Heart right ventricle (tissue), 16 donors: ENCODE data around the gene PPM1E. TPM values are rescaled to one million over a fixed set of nuclear protein-coding genes. Genes with fewer than 3 reads are reported as not detected.
A peak's percentile ranks its signal among the peaks of the same experiment; 100 is the strongest.

Source experiments
- ATAC-seq, 8 donors: fragments of 200-7000 bp; cut with Tn5 transposase; one replicate each; pipeline ENCODE4 v1.9.1; 2020; ENCODE audit warnings: mild to moderate bottlenecking in 8 of 8, moderate library complexity in 8 of 8, moderate number of reproducible peaks in 1 of 8
- DNase-seq, 2 donors: peaks; one replicate each; pipeline ENCODE4 v3.0.0-alpha.2; 2020
- H3K27ac ChIP-seq, 10 donors: fragments of 200-600 bp; sonication (generic) in 2 of 10; one replicate each; pipeline versions ENCODE4 v1.5.0 to v1.8.0; 2020 to 2022; ENCODE audit warnings: mild to moderate bottlenecking in 3 of 10
- H3K27me3 ChIP-seq, 7 donors: fragments of 200-600 bp; one replicate each; pipeline ENCODE4 v1.8.0; 2021 to 2022; ENCODE audit warnings: mild to moderate bottlenecking in 2 of 7
- H3K36me3 ChIP-seq, 9 donors: fragments of 200-600 bp; sonication (generic) in 1 of 9; one replicate each; pipeline versions ENCODE4 v1.5.0 to v1.8.0; 2020 to 2022; ENCODE audit warnings: mild to moderate bottlenecking in 2 of 9
- H3K4me1 ChIP-seq, 9 donors: fragments of 200-600 bp; sonication (generic) in 1 of 9; one replicate each; pipeline versions ENCODE4 v1.5.0 to v1.8.0; 2020 to 2022; ENCODE audit warnings: mild to moderate bottlenecking in 4 of 9
- H3K4me3 ChIP-seq, 10 donors: fragments of 200-600 bp; sonication (generic) in 2 of 10; one replicate each; pipeline versions ENCODE4 v1.5.0 to v1.8.0; 2020 to 2022; ENCODE audit warnings: mild to moderate bottlenecking in 7 of 10, moderate library complexity in 2 of 10
- H3K9me3 ChIP-seq, 11 donors: fragments of 200-600 bp in 10 of 11; sonication (generic) in 2 of 11; one replicate each; pipeline versions ENCODE4 v1.5.0 to v1.8.0; 2013 to 2022; ENCODE audit warnings: mild to moderate bottlenecking in 2 of 11, control low read depth in 1 of 11, moderate library complexity in 1 of 11
- CTCF ChIP-seq, 9 donors: fragments of 200-600 bp; sonication (generic) in 2 of 9; IDR thresholded peaks; one replicate each; pipeline versions ENCODE4 v1.5.0 to v1.8.0; 2021 to 2022; ENCODE audit warnings: antibody characterized with exemption in 9 of 9, mild to moderate bottlenecking in 5 of 9, moderate library complexity in 1 of 9
- WGBS, 2 donors: extraction: QIAGEN DNeasy Blood & Tissue Kit; methylation state at CpG; one replicate each; pipeline ENCODE4 v1.1.7; 2013; ENCODE audit warnings: inconsistent platforms in 1 of 2; 5-methylcytosine and 5-hydroxymethylcytosine counted together
- intact Hi-C, 10 donors: fragments of 100-400 bp; cut with DNase I; formaldehyde crosslinking; loops; one replicate each; pipeline versions ENCODE4 v1.11.1 to v1.14.2; 2022
- polyA plus RNA-seq, 2 donors: library from polyadenylated mRNA; stranded (reverse); fragments of 200-250 nt; gene quantifications; one replicate each; pipeline ENCODE4 v1.2.3, GENCODE V29; 2013
- total RNA-seq, 10 donors: library from RNA; stranded (reverse); fragmentation: NEBNext Ultra II Directional in 3 of 10; extraction: Animal tissue kit (Norgen Biotek cat#: 25700) in 3 of 10; gene quantifications; one replicate each; pipeline versions ENCODE4 v1.2.1 to v1.2.4, GENCODE V29; 2021 to 2023
- donor health status: Arrhythmogenic right ventricular cardiomyopathy.
- donor health status: ischemic (EF 13 %, LVEDD 7.1; RV severe dilation, severe dysfunction).
- donor health status: healthy with polysubstance abuse.
- donor health status: DM: no; HTN: yes; CAD: no.
- donor health status: DM: no; HTN: no; CAD: no.
- donor health status: ischemic (EF 25% LVEDD 6.9; RV normal size, moderate dysfunction).
- donor health status: ischemic (EF 25% LVEDD 5.7; RV mildly dilated, moderate dysfunction).
- donor health status: healthy.
- donor health status: DM: yes; HTN: yes; CAD: no.
- donor health status: Ischemic cardiomyopathy.
- donor health status: ischemic (EF 35%, LVEDD 5.7; RV mildly dilated, moderate dysfunction).
- donor health status: nonischemic (EF 11% LVEDD 7.7; RV severe dilation, severe dysfunction).
- donor health status: DM: yes; HTN: yes; CAD: no.
- donor health status: PGD.
- donor health status: ischemic (EF 29% LVEDD 5.4; RV normal size, mild dysfunction).
- donor health status: nonischemic (EF 23%, LVEDD 6.1; RV moderate dilation, normal function).

PPM1E gene
- total and polyA plus RNA-seq, 12 donors = 0.14 to 3.1 (median 0.41) TPM

GRCh38 chr17:58999500-58999899, 243.8 kb downstream of the PPM1E start:
- ATAC-seq (no peak), DNase-seq (no peak)
- no peak overlapping the region for H3K4me3 ChIP-seq
- no peak overlapping the region for H3K27ac ChIP-seq
- H3K36me3 ChIP-seq = peaks cover 0 to 60% (median 7%) of the 10 kb centered on the region in 9 donors
- intact Hi-C loops = loop anchor here in 1 of 10 donors (5.0 kb wide), 1 partner anchor 422 kb away; no protein-coding TSS in a partner anchor
- peaks cover 0 to 36% (median 0%) of the 10 kb centered on the region in 9 donors for H3K4me1 ChIP-seq
- WGBS, 2 donors = 95 to 100% methylated on average over 1 of the region's 1 CpG
- H3K9me3 ChIP-seq = no peaks in the 10 kb centered on the region
- H3K27me3 ChIP-seq = no peaks in the 10 kb centered on the region
- TF ChIP-seq CTCF (IDR thresholded peaks at IDR 0.05) = no peak

GRCh38 chr17:59000022-59000421, 244.4 kb downstream of the PPM1E start:
- intact Hi-C loops = loop anchor here in 7 of 10 donors (5.0 to 10.0 kb wide), 8 partner anchors 285 to 753 kb away; partner anchors contain the start of gene MTMR4 (in 1 of the 7)
- peaks cover 0 to 40% (median 0%) of the 10 kb centered on the region in 9 donors for H3K4me1 ChIP-seq
- WGBS, 2 donors = 98 to 100% methylated on average over 1 of the region's 1 CpG
- H3K9me3 ChIP-seq = no peaks in the 10 kb centered on the region
- TF ChIP-seq CTCF (IDR thresholded peaks at IDR 0.05) = no peak
- H3K27me3 ChIP-seq = no peaks in the 10 kb centered on the region
- H3K27ac ChIP-seq = no peak overlapping the region
- ATAC-seq (no peak), DNase-seq (no peak)
- peaks cover 0 to 60% (median 7%) of the 10 kb centered on the region in 9 donors for H3K36me3 ChIP-seq
- H3K4me3 ChIP-seq = no peak overlapping the region

- intact Hi-C loops = loop anchor here in 7 of 10 donors (5.0 to 10.0 kb wide), 8 partner anchors 286 to 754 kb away; partner anchors contain the start of gene MTMR4 (in 1 of the 7)
- peak in 7 of 8 donors; percentile 61 to 84 (median 74) for ATAC-seq
- H3K4me3 ChIP-seq = peak overlapping the region in 4 of 10 donors; percentile 13 to 27 (median 24)
- peaks cover 0 to 57% (median 7%) of the 10 kb centered on the region in 9 donors for H3K36me3 ChIP-seq
- H3K27ac ChIP-seq = peak overlapping the region in 7 of 10 donors; percentile 23 to 74 (median 48)
- peak in 1 of 2 donors; percentile 54 for DNase-seq
- no peaks in the 10 kb centered on the region for H3K27me3 ChIP-seq
- H3K4me1 ChIP-seq = peaks cover 0 to 40% (median 0%) of the 10 kb centered on the region in 9 donors
- 46 to 56% methylated on average over 10 of the region's 10 CpGs for WGBS, 2 donors
- no peaks in the 10 kb centered on the region for H3K9me3 ChIP-seq
- no peak for TF ChIP-seq CTCF (IDR thresholded peaks at IDR 0.05)
These were observed 245.6 kb downstream of the PPM1E start for GRCh38 chr17:59001158-59001814.

GRCh38 chr17:59002126-59002525, 246.5 kb downstream of the PPM1E start:
- Histone ChIP-seq H3K36me3 (peaks cover 0 to 49% (median 7%) of the 10 kb centered on the region in 9 donors), H3K9me3 (no peaks in the 10 kb centered on the region), H3K27ac (peak overlapping the region in 6 of 10 donors; percentile 23 to 74 (median 48)), H3K27me3 (no peaks in the 10 kb centered on the region), H3K4me3 (peak overlapping the region in 1 of 10 donors; percentile 24), H3K4me1 (peaks cover 0 to 39% (median 0%) of the 10 kb centered on the region in 9 donors)
- no peak for DNase-seq
- TF ChIP-seq CTCF (IDR thresholded peaks at IDR 0.05) = no peak
- no peak for ATAC-seq
- WGBS, 2 donors = 84 to 92% methylated on average over 3 of the region's 3 CpGs
- intact Hi-C loops = loop anchor here in 8 of 10 donors (2.0 to 10.0 kb wide), 9 partner anchors 287 to 755 kb away; partner anchors contain the start of gene MTMR4 (in 1 of the 8)
